ENCODE measurements around the gene HMGCS1.

DNA sequence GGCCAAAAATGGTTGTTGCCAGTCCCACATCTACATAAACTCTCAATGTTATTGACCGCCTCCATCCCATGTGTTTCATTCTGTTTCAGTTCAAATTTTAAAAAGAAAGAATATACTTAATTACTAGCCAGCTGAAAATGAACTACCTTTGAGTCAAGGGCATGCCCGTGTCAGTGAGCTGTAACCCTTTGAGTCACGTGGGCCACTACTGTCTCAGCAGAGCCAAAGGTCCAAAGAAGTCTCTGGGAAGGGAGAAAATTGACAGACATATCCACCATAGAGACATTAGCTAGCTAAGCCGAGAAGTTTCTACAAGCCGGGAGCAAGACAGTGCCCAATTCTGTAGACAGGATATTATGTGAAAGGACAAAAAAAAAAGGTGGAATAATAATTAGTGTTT is 61.5 kb downstream of the HMGCS1 start:
- TF ChIP-seq, protein P1, sequence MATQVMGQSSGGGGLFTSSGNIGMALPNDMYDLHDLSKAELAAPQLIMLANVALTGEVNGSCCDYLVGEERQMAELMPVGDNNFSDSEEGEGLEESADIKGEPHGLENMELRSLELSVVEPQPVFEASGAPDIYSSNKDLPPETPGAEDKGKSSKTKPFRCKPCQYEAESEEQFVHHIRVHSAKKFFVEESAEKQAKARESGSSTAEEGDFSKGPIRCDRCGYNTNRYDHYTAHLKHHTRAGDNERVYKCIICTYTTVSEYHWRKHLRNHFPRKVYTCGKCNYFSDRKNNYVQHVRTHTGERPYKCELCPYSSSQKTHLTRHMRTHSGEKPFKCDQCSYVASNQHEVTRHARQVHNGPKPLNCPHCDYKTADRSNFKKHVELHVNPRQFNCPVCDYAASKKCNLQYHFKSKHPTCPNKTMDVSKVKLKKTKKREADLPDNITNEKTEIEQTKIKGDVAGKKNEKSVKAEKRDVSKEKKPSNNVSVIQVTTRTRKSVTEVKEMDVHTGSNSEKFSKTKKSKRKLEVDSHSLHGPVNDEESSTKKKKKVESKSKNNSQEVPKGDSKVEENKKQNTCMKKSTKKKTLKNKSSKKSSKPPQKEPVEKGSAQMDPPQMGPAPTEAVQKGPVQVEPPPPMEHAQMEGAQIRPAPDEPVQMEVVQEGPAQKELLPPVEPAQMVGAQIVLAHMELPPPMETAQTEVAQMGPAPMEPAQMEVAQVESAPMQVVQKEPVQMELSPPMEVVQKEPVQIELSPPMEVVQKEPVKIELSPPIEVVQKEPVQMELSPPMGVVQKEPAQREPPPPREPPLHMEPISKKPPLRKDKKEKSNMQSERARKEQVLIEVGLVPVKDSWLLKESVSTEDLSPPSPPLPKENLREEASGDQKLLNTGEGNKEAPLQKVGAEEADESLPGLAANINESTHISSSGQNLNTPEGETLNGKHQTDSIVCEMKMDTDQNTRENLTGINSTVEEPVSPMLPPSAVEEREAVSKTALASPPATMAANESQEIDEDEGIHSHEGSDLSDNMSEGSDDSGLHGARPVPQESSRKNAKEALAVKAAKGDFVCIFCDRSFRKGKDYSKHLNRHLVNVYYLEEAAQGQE (IDR thresholded peaks at IDR 0.05; ENCODE audit: insufficient replicate concordance, low read depth) = no peak
- TF ChIP-seq, protein P2, sequence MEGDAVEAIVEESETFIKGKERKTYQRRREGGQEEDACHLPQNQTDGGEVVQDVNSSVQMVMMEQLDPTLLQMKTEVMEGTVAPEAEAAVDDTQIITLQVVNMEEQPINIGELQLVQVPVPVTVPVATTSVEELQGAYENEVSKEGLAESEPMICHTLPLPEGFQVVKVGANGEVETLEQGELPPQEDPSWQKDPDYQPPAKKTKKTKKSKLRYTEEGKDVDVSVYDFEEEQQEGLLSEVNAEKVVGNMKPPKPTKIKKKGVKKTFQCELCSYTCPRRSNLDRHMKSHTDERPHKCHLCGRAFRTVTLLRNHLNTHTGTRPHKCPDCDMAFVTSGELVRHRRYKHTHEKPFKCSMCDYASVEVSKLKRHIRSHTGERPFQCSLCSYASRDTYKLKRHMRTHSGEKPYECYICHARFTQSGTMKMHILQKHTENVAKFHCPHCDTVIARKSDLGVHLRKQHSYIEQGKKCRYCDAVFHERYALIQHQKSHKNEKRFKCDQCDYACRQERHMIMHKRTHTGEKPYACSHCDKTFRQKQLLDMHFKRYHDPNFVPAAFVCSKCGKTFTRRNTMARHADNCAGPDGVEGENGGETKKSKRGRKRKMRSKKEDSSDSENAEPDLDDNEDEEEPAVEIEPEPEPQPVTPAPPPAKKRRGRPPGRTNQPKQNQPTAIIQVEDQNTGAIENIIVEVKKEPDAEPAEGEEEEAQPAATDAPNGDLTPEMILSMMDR (IDR thresholded peaks at IDR 0.05; ENCODE audit: insufficient read depth, low read length) = no peak
- no peak for TF ChIP-seq GABPA (IDR thresholded peaks at IDR 0.05; ENCODE audit: low read depth)
- no peak for TF ChIP-seq POLR2AphosphoS5 (IDR thresholded peaks at IDR 0.05; ENCODE audit: low read depth)
- no peak for TF ChIP-seq SPI1 (IDR thresholded peaks at IDR 0.05; ENCODE audit: borderline replicate concordance, low read depth)
